ENCODE measurements around the gene INSM2.
A peak's percentile ranks its signal among the peaks of the same experiment; 100 is the strongest.

INSM2 gene

GRCh38 chr14:35533357-35534207 lies at the start of gene INSM2:
Gene INSM2, plus strand, starts transcription at chr14:35534164. Its CDS starts 89 bp downstream, at chr14:35534253.
- peak; percentile 48 for DNase-seq

GRCh38 chr14:35492569-35493014 lies 41.4 kb upstream of the INSM2 start:
- DNase-seq: no peak

GRCh38 chr14:35495278-35495677 lies 38.7 kb upstream of the INSM2 start:
- DNase-seq: no peak

- DNase-seq: no peak
Measured at GRCh38 chr14:35499180-35499579, 34.8 kb upstream of the INSM2 start.

GRCh38 chr14:35503646-35504045 lies 30.3 kb upstream of the INSM2 start:
- no peak for DNase-seq

GRCh38 chr14:35504260-35504659 lies 29.7 kb upstream of the INSM2 start:
- no peak for DNase-seq

GRCh38 chr14:35506461-35506860 lies 27.5 kb upstream of the INSM2 start:
- no peak for DNase-seq

- peak; percentile 60 for DNase-seq
Measured at GRCh38 chr14:35506927-35507326, 27.0 kb upstream of the INSM2 start.

GRCh38 chr14:35509846-35510245 lies 24.1 kb upstream of the INSM2 start:
- DNase-seq: no peak

GRCh38 chr14:35512765-35513164 lies 21.2 kb upstream of the INSM2 start:
- no peak for DNase-seq

- no peak for DNase-seq
Measured at GRCh38 chr14:35515916-35516315, 18.0 kb upstream of the INSM2 start.

- no peak for DNase-seq
Measured at GRCh38 chr14:35519986-35520385, 14.0 kb upstream of the INSM2 start.

GRCh38 chr14:35525695-35526094 lies 8.3 kb upstream of the INSM2 start:
- no peak for DNase-seq

- DNase-seq: no peak
Measured at GRCh38 chr14:35526962-35527361, 7.0 kb upstream of the INSM2 start.

GRCh38 chr14:35531960-35532747 lies 1.8 kb upstream of the INSM2 start:
- DNase-seq: no peak

GRCh38 chr14:35532783-35533356 lies 1.1 kb upstream of the INSM2 start:
- no peak for DNase-seq

GRCh38 chr14:35534208-35534872 lies 376 bp downstream of the INSM2 start:
- DNase-seq: peak; percentile 13

GRCh38 chr14:35534873-35535482 lies 1.0 kb downstream of the INSM2 start:
- DNase-seq: peak; percentile 57

GRCh38 chr14:35535483-35536112 lies 1.6 kb downstream of the INSM2 start:
- DNase-seq: no peak

GRCh38 chr14:35539969-35540368 lies 6.0 kb downstream of the INSM2 start:
- DNase-seq: no peak

GRCh38 chr14:35543006-35543405 lies 9.0 kb downstream of the INSM2 start:
- DNase-seq: no peak

GRCh38 chr14:35549551-35549950 lies 15.6 kb downstream of the INSM2 start:
- DNase-seq: no peak

Data from fibroblast of skin of right quadriceps (primary cell).